Smooth muscle cell (in vitro differentiated cells): ENCODE measurements around the gene SNRNP35. TPM values are rescaled to one million over a fixed set of nuclear protein-coding genes. Genes with fewer than 3 reads are reported as not detected.

Source experiments
- DNase-seq: peaks from one replicate; lab custom pipeline; 2025; ENCODE audit not compliant: unreplicated experiment; lab: John Stamatoyannopoulos, UW
- H2AFZ ChIP-seq: fragments of 200-600 bp; sonication (generic); 2 replicates; pipeline ENCODE4 v1.6.0; 2016; ENCODE audit warnings: antibody characterized with exemption, low read depth, mild to moderate bottlenecking
- H3F3A ChIP-seq: fragments of 200-600 bp; sonication (generic); 2 replicates; pipeline ENCODE4 v1.6.0; 2017; ENCODE audit warnings: antibody characterized with exemption, low read depth
- H3K27ac ChIP-seq: fragments of 200-600 bp; sonication (generic); 2 replicates; pipeline ENCODE4 v1.5.1; 2016; ENCODE audit warnings: low read depth, mild to moderate bottlenecking
- H3K27me3 ChIP-seq: fragments of 200-600 bp; sonication (generic); 2 replicates; pipeline ENCODE4 v1.6.1; 2016; ENCODE audit warnings: low read depth, mild to moderate bottlenecking
- H3K36me3 ChIP-seq: fragments of 200-600 bp; sonication (generic); 2 replicates; pipeline ENCODE4 v1.5.1; 2016; ENCODE audit warnings: low read depth
- H3K4me1 ChIP-seq: fragments of 200-600 bp; sonication (generic); 2 replicates; pipeline ENCODE4 v1.5.1; 2016; ENCODE audit warnings: low read depth
- H3K4me2 ChIP-seq: fragments of 200-600 bp; sonication (generic); 2 replicates; pipeline ENCODE4 v1.6.0; 2016; ENCODE audit warnings: mild to moderate bottlenecking
- H3K4me3 ChIP-seq: fragments of 200-600 bp; sonication (generic); 2 replicates; pipeline ENCODE4 v1.5.1; 2016; ENCODE audit warnings: mild to moderate bottlenecking
- H3K79me2 ChIP-seq: fragments of 200-600 bp; sonication (generic); 2 replicates; pipeline ENCODE4 v1.6.0; 2016; ENCODE audit warnings: low read depth, mild to moderate bottlenecking
- H3K9ac ChIP-seq: fragments of 200-600 bp; sonication (generic); 2 replicates; pipeline ENCODE4 v1.6.0; 2016; ENCODE audit warnings: low read depth
- H3K9me3 ChIP-seq: fragments of 200-600 bp; sonication (generic); replicated peaks from 2 replicates; pipeline ENCODE4 v1.5.1; 2016; ENCODE audit warnings: low read depth
- H4K20me1 ChIP-seq: fragments of 200-600 bp; sonication (generic); 2 replicates; pipeline ENCODE4 v1.6.0; 2016; ENCODE audit warnings: low read depth
- WGBS: methylation state at CpG from one replicate; pipeline ENCODE4 v1.1.7; 2016; ENCODE audit warnings: low lambda C conversion rate; 5-methylcytosine and 5-hydroxymethylcytosine counted together
- polyA plus RNA-seq: library from polyadenylated mRNA; unstranded; fragments of >200 nt; fragmentation: Nextera tagmentation; extraction: Ambion mirVana; gene quantifications from 2 replicates; pipeline ENCODE4 v1.2.1, GENCODE V29; 2016
- total RNA-seq: library from RNA; depleted of rRNA; stranded (reverse); fragments of >200 nt; gene quantifications from 2 replicates; pipeline ENCODE4 v1.2.3, GENCODE V29; 2014
- TF ChIP-seq, protein P1 (sequence below): fragments of 200-600 bp; sonication (generic); IDR thresholded peaks from 2 replicates; pipeline ENCODE4 v1.5.1; 2017; ENCODE audit warnings: borderline replicate concordance, mild to moderate bottlenecking, antibody characterized with exemption; ENCODE audit not compliant: insufficient read depth, poor library complexity, severe bottlenecking

Gene SNRNP35
- total and polyA plus RNA-seq, 2 experiments from 2014 or later: 3.8 to 21.7 TPM

DNA sequence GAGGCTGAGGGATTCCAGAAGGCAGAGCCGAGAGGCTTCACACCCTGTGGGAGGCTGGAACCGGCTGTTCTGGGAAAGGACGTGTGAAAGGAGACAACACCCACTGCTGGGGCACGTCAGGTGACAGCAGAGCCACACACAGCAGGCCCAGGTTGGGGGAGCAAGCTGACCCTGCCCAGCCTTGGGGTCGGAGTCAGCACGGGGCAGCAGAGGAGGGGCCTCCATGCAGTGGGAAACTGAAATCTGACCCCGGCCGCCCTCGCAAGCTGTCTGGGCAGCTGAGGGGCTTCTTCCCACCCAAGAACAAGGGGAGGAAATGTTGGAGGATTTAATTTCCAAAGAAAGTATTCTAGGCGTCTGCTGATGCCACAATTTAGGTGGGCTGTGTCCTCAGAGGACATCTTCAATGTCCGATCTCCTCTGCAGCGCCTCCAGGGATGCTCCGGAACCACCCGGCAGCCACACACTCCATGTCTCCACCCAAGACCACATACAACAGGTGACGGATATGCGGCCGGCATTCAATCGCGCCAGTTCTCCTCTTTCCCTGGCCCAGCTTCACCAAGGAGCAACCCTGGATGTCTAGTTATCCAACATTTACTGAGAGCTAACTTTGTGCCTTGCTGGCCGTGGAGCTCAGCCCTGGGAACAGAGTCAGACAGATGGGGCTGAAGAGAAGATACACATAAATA, 30.7 kb downstream of the SNRNP35 start:
- no peak overlapping the region for H3K27ac ChIP-seq

DNA sequence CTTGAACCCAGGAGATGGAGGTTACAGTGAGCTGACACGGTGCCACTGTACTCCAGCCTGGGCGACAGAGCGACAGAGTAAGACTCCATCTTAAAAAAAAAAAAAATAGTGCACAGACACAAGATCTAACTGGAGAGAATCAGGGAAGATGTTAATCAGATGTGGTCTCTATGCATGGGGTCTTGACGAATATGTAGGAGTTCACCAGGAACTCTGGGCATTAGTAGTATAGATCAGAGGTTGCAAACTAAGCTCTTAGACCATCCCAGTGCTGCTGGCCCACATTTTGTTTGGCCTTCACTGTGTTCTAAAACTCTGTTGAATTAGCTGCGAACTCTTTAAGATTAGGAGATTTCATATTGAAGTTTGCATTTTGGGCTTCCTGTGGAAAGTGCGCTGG, 31.6 kb downstream of the SNRNP35 start:
- DNase-seq: no peak
- no peak overlapping the region for H2AFZ ChIP-seq
- no peaks in the 10 kb centered on the region for H3K79me2 ChIP-seq
- no peaks in the 10 kb centered on the region for H3F3A ChIP-seq
- WGBS: 96% methylated on average over 6 of the region's 6 CpGs
- no peaks in the 10 kb centered on the region for H3K36me3 ChIP-seq
- no peak overlapping the region for H3K4me2 ChIP-seq
- H4K20me1 ChIP-seq: no peaks in the 10 kb centered on the region
- TF ChIP-seq, protein P1, sequence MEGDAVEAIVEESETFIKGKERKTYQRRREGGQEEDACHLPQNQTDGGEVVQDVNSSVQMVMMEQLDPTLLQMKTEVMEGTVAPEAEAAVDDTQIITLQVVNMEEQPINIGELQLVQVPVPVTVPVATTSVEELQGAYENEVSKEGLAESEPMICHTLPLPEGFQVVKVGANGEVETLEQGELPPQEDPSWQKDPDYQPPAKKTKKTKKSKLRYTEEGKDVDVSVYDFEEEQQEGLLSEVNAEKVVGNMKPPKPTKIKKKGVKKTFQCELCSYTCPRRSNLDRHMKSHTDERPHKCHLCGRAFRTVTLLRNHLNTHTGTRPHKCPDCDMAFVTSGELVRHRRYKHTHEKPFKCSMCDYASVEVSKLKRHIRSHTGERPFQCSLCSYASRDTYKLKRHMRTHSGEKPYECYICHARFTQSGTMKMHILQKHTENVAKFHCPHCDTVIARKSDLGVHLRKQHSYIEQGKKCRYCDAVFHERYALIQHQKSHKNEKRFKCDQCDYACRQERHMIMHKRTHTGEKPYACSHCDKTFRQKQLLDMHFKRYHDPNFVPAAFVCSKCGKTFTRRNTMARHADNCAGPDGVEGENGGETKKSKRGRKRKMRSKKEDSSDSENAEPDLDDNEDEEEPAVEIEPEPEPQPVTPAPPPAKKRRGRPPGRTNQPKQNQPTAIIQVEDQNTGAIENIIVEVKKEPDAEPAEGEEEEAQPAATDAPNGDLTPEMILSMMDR: no peak
- H3K4me3 ChIP-seq: no peak overlapping the region
- no peak overlapping the region for H3K27ac ChIP-seq
- H3K4me1 ChIP-seq: no peaks in the 10 kb centered on the region
- H3K9me3 ChIP-seq: no peaks in the 10 kb centered on the region
- no peaks in the 10 kb centered on the region for H3K27me3 ChIP-seq
- no peak overlapping the region for H3K9ac ChIP-seq

More for the DNA sequence above, 30.7 kb downstream of the SNRNP35 start:
- Histone ChIP-seq H3K4me3 (no peak overlapping the region), H3K4me1 (no peaks in the 10 kb centered on the region), H3K9ac (no peak overlapping the region), H3K27me3 (no peaks in the 10 kb centered on the region), H3K36me3 (no peaks in the 10 kb centered on the region), H3K9me3 (no peaks in the 10 kb centered on the region), H3F3A (no peaks in the 10 kb centered on the region), H4K20me1 (no peaks in the 10 kb centered on the region), H3K79me2 (no peaks in the 10 kb centered on the region), H3K4me2 (no peak overlapping the region), H2AFZ (no peak overlapping the region)
- no peak for DNase-seq
- TF ChIP-seq, protein P1: no peak
- 85% methylated on average over 20 of the region's 20 CpGs for WGBS

DNA sequence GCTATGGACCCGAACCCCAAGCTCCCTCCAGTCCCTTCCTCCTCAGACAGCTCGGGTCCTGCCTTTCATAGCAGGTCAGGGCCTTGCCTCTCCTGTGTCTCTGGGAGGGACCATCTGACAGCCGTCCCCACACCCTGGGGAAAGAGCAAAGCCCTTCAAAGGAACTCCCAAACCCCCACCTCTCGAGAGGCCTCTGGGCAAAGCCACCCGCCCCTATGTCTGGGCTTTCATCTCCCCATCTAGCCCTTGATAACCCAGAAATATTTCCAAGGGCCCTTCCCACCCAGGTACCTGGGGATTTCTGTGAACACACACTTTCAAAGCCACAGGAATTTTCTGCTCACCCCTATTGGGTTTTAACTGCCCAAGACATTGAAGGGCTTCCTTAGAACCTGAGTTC, 32.1 kb downstream of the SNRNP35 start:
- Histone ChIP-seq H3K9ac (no peak overlapping the region), H3K36me3 (no peaks in the 10 kb centered on the region), H3K79me2 (no peaks in the 10 kb centered on the region), H3K27me3 (no peaks in the 10 kb centered on the region), H4K20me1 (no peaks in the 10 kb centered on the region), H3K4me2 (no peak overlapping the region), H3K4me3 (no peak overlapping the region), H3K9me3 (no peaks in the 10 kb centered on the region), H3F3A (no peaks in the 10 kb centered on the region), H3K4me1 (no peaks in the 10 kb centered on the region), H3K27ac (no peak overlapping the region), H2AFZ (no peak overlapping the region)
- 80% methylated on average over 5 of the region's 5 CpGs for whole genome bisulfite sequencing
- TF ChIP-seq, protein P1: no peak
- DNase-seq: no peak

DNA sequence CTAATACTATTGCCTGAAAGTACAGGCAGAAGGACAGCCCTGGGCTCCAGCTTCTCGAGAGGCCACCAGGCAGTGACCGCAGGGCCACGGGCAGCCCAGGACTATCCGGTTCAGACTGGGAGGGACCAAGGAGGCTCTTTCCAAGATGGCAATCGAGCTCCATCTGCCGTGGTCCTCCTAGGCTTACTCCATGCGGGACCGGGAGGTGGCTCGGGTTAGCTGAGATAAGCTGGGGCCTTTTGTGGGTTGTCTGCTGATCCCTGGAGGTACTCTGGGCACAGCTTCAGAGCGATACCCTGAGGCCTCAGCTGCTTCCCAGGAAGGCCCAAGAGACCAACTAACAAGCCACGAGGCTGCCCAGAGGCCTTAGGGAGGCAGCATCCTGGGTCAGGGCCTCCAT, 33.1 kb downstream of the SNRNP35 start:
- Histone ChIP-seq H3K27ac (no peak overlapping the region), H3K27me3 (no peaks in the 10 kb centered on the region), H2AFZ (no peak overlapping the region), H3K4me1 (no peaks in the 10 kb centered on the region), H3K36me3 (no peaks in the 10 kb centered on the region), H3K79me2 (no peaks in the 10 kb centered on the region), H3K4me3 (no peak overlapping the region), H3K9me3 (no peaks in the 10 kb centered on the region), H3K9ac (no peak overlapping the region), H3F3A (no peaks in the 10 kb centered on the region), H3K4me2 (no peak overlapping the region), H4K20me1 (no peaks in the 10 kb centered on the region)
- WGBS: 91% methylated on average over 11 of the region's 11 CpGs
- DNase-seq: no peak
- TF ChIP-seq, protein P1: no peak
